Measurements from ENCODE around the gene SBSN. TPM values are rescaled to one million over a fixed set of nuclear protein-coding genes. Genes with fewer than 3 reads are reported as not detected.

Gene SBSN, protein sequence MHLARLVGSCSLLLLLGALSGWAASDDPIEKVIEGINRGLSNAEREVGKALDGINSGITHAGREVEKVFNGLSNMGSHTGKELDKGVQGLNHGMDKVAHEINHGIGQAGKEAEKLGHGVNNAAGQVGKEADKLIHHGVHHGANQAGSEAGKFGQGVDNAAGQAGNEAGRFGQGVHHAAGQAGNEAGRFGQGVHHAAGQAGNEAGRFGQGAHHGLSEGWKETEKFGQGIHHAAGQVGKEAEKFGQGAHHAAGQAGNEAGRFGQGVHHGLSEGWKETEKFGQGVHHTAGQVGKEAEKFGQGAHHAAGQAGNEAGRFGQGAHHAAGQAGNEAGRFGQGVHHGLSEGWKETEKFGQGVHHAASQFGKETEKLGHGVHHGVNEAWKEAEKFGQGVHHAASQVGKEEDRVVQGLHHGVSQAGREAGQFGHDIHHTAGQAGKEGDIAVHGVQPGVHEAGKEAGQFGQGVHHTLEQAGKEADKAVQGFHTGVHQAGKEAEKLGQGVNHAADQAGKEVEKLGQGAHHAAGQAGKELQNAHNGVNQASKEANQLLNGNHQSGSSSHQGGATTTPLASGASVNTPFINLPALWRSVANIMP
- total RNA-seq (not detected), polyA plus RNA-seq (under 1 TPM in 1 of 2 donors, not detected in 1; 0.20 TPM)
- long read RNA-seq, donor 1, result 0 reads
- long read RNA-seq, donor 2, result 0 reads
- long read RNA-seq, donor 3, result 0 reads

DNA sequence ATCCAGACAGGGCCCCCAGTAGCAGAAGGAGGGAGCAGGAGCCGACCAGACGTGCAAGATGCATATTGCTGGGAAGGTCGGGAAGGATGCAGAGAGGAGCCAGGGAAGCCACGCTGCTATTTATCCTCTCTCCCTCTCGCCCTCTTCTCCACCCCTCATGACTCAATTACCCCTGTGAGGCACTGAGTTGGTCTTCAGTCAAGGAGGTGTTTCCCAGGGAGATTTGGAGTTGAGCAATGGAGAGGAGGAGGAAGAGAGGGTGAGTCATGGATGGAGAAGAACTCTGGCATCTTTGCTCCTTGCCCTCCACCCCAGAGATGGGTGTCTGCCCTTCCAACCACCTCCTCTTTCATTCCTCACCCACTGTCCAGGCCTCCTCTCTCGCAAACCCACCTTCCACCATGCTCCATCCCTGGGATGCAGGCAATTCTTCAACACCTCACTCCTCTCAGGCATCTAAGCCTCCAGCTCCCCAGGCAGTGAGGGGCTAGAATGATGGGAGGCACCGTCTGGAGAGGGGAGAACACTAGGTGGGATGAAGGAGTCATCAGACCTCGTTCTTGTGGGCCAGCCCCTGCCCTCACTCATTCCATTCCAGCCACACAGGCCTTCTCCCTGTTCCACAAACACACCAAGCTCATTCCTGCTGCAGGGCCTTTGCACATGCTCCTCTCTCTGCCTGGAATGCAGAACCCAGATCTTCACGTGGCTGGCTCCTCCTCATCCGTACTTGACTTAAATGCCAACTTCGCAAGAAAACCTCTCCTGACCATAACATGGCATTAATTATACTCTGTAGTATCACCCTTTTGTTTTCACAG lies at the start of gene SBSN:
Gene SBSN, minus strand, starts transcription at position 94 of the 821 bp plus-strand sequence. Its CDS starts 30 bp downstream, at position 64.
- peaks cover 0 to 98% (median 82%) of the 10 kb centered on the region in 7 donors for H3K27me3 ChIP-seq
- TF ChIP-seq, protein P1, sequence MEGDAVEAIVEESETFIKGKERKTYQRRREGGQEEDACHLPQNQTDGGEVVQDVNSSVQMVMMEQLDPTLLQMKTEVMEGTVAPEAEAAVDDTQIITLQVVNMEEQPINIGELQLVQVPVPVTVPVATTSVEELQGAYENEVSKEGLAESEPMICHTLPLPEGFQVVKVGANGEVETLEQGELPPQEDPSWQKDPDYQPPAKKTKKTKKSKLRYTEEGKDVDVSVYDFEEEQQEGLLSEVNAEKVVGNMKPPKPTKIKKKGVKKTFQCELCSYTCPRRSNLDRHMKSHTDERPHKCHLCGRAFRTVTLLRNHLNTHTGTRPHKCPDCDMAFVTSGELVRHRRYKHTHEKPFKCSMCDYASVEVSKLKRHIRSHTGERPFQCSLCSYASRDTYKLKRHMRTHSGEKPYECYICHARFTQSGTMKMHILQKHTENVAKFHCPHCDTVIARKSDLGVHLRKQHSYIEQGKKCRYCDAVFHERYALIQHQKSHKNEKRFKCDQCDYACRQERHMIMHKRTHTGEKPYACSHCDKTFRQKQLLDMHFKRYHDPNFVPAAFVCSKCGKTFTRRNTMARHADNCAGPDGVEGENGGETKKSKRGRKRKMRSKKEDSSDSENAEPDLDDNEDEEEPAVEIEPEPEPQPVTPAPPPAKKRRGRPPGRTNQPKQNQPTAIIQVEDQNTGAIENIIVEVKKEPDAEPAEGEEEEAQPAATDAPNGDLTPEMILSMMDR (IDR thresholded peaks at IDR 0.05), result no peak
- no peak for ATAC-seq
- WGBS, 2 donors, result 80 to 82% methylated on average over 11 of the region's 11 CpGs
- H3K27ac ChIP-seq, result no peak within 1 kb of the TSS
- no peaks in the 10 kb centered on the region for H3K9me3 ChIP-seq
- H3K4me1 ChIP-seq, result peaks cover 0 to 13% (median 2%) of the 10 kb centered on the region in 9 donors
- intact Hi-C loops (cut with DNase I), result no loop called here
- DNase-seq, result no peak
- H3K4me3 ChIP-seq, result no peak within 1 kb of the TSS
- no peaks in the 10 kb centered on the region for H3K36me3 ChIP-seq

DNA sequence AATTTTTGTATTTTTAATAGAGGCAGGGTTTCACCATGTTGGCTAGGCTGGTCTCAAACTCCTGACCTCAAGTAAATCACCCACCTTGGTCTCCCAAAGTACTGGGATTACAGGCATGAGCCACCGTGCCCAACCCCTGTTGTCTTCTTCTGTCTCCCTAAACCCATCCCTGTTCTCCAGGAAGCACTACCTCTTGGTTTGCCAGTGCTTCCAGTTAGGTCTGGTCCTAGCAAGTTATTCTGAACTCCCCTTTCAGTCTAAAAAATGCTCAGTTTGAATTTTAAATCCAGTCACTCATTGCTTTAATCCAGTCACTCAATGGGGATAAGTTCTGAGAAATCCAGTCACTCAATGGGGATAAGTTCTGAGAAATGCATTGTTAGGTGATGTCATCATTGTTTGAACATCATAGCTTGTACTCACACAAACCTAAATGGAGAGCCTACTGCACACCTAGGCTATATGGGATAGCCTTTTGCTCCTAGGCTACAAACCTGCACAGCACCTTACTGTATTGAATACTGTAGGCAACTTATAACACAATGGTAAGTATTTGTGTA lies 43.4 kb upstream of the SBSN start:
- 84 to 96% methylated on average over 1 of the region's 1 CpG for WGBS, 2 donors
- Histone ChIP-seq H3K9me3 (peaks cover 0 to 18% (median 9%) of the 10 kb centered on the region in 11 donors), H3K27me3 (peaks cover 0 to 35% (median 15%) of the 10 kb centered on the region in 7 donors), H3K27ac (no peak overlapping the region), H3K36me3 (no peaks in the 10 kb centered on the region), H3K4me3 (no peak overlapping the region), H3K4me1 (no peaks in the 10 kb centered on the region)
- DNase-seq, result no peak
- TF ChIP-seq, protein P1 (IDR thresholded peaks at IDR 0.05), result no peak
- intact Hi-C loops (cut with DNase I), result no loop called here
- no peak for ATAC-seq

DNA sequence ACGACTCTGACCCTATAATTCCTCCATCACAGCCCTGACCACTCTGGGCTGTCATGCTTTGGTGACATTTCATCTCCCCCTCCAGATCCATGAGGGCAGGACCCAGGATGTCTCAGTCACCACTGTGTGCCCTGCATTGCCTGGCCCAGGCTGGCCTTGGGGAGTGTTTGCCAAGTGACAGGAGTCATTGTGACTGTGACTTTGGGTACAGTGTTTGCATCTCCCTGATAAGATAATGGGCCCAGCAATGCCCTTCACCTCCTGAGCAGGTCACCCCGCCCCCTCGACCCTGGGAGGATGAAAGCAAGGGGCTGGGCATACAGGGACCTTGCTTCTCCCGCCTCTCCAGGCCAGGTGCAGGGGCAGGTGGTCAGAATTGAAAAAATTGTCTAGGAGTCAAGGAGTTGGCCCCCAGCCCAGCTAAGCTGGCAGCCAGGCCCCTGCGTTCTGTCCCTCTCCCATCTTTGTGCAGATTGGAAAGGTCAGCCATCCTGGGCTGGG lies 41.2 kb upstream of the SBSN start:
- Histone ChIP-seq H3K9me3 (peaks cover 0 to 2% (median 0%) of the 10 kb centered on the region in 11 donors), H3K36me3 (no peaks in the 10 kb centered on the region), H3K27me3 (peaks cover 0 to 45% (median 15%) of the 10 kb centered on the region in 7 donors), H3K4me3 (no peak overlapping the region), H3K27ac (no peak overlapping the region), H3K4me1 (no peaks in the 10 kb centered on the region)
- intact Hi-C loops (cut with DNase I), result no loop called here
- TF ChIP-seq, protein P1 (IDR thresholded peaks at IDR 0.05), result no peak
- DNase-seq (no peak), ATAC-seq (no peak)
- 59 to 65% methylated on average over 5 of the region's 5 CpGs for WGBS, 2 donors
